ENCODE data around the gene ARSG. TPM values are rescaled to one million over a fixed set of nuclear protein-coding genes. Genes with fewer than 3 reads are reported as not detected.

The ARSG gene
- total and polyA plus RNA-seq, 2 donors (not counting 3 experiments of a cell fraction or from before 2014, with no cell fraction given) = 3.9 to 7.0 TPM

DNA sequence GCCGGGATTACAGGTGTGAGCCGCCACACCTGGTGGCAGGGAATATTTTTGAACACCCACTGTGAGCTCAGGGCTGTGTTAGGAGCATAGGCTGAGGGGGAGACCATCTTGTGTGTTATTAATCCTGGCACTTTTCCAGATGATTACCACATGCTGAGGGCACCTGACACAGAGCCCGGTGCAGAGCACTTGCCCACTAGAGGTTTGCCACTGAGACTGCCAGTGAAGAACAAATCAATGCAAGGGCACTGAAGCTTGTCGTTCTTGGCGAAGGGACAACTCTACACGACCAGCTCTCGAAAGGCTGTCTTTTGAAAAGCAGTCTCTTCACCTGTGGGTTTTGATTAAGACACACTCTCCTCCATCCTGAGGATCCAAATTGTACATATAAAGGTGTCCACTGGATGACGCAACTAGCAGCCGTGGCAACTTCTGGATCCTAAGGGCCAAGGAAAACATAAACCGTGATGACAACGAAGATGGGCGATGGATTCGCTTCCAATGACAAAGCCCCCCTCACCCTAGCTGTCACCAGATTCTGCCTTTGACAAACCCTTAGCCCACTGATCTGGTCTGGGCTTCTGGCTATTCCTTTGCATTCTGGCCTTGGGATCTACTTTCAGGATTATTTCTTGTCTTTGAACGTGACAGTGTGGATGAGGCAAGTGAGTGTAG lies 137.3 kb downstream of the ARSG start:
- Histone ChIP-seq H3K9me1 (replicated peaks; ENCODE audit: control insufficient read depth, extremely low read depth, insufficient read depth, low read length) (no peaks in the 10 kb centered on the region), H3K4me2 (ENCODE audit: insufficient read depth, low read length) (no peak overlapping the region), H3K36me3 (ENCODE audit: control insufficient read depth in 2 of 2, extremely low read depth in 1 of 2, insufficient read depth in 2 of 2, low read length in 2 of 2) (peaks cover 13 to 43% of the 10 kb centered on the region in 2 experiments), H3K4me3 (replicated peaks in 1 of 3; ENCODE audit: insufficient read depth in 1 of 3, low read depth in 1 of 3, low read length in 3 of 3) (no peak overlapping the region), H3K79me2 (ENCODE audit: control insufficient read depth, insufficient read depth, low read length) (no peaks in the 10 kb centered on the region), H3K27ac (ENCODE audit: insufficient read depth, low read depth, low read length) (no peak overlapping the region), H3K4me1 (ENCODE audit: control insufficient read depth, extremely low read depth, insufficient read depth, low read length) (no peaks in the 10 kb centered on the region), H4K20me1 (replicated peaks; ENCODE audit: control insufficient read depth, extremely low read depth, insufficient read depth, low read length) (no peaks in the 10 kb centered on the region), H3K9ac (replicated peaks; ENCODE audit: extremely low read depth, insufficient read depth, low read length) (no peak overlapping the region), H2AFZ (ENCODE audit: low read depth, low read length) (no peak overlapping the region), H3K27me3 (ENCODE audit: control insufficient read depth in 2 of 2, insufficient read depth in 2 of 2, low read length in 2 of 2) (no peaks in the 10 kb centered on the region), H3K9me3 (replicated peaks; ENCODE audit: control insufficient read depth, insufficient read depth, low read length) (no peaks in the 10 kb centered on the region)
- FAIRE-seq (no peak), DNase-seq (ENCODE audit: low read depth, low spot score) (no peak)
- TF ChIP-seq MYC (IDR thresholded peaks at IDR 0.05; ENCODE audit: low read depth, low read length) = no peak
- TF ChIP-seq POLR2A (IDR thresholded peaks at IDR 0.05; ENCODE audit: low read depth, low read length) = no peak
- TF ChIP-seq, protein P1, sequence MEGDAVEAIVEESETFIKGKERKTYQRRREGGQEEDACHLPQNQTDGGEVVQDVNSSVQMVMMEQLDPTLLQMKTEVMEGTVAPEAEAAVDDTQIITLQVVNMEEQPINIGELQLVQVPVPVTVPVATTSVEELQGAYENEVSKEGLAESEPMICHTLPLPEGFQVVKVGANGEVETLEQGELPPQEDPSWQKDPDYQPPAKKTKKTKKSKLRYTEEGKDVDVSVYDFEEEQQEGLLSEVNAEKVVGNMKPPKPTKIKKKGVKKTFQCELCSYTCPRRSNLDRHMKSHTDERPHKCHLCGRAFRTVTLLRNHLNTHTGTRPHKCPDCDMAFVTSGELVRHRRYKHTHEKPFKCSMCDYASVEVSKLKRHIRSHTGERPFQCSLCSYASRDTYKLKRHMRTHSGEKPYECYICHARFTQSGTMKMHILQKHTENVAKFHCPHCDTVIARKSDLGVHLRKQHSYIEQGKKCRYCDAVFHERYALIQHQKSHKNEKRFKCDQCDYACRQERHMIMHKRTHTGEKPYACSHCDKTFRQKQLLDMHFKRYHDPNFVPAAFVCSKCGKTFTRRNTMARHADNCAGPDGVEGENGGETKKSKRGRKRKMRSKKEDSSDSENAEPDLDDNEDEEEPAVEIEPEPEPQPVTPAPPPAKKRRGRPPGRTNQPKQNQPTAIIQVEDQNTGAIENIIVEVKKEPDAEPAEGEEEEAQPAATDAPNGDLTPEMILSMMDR (IDR thresholded peaks at IDR 0.05; ENCODE audit: extremely low read depth in 1 of 2, insufficient read depth in 1 of 2, low read depth in 1 of 2, low read length in 2 of 2) = no peak
- no peak for TF ChIP-seq GATA2 (IDR thresholded peaks at IDR 0.05; ENCODE audit: insufficient read depth, insufficient read length, low read depth, low read length)
- ChIA-PET CTCF (interaction anchor here (0.5 to 2.9 kb wide), 3 partner anchors 9 to 30 kb away, joined by 3 to 11 read pairs (median 4); no protein-coding TSS in a partner anchor), POLR2A (no interaction called here)
- intact Hi-C loops (cut with micrococcal nuclease) (no loop called here), dilution Hi-C loops (cut with MboI; ENCODE audit: extremely low pct_ligation_motif_present, low sequenced_read_pairs) (no loop called here)
- BruUV-seq (replicated peaks) = no TSS peak

DNA sequence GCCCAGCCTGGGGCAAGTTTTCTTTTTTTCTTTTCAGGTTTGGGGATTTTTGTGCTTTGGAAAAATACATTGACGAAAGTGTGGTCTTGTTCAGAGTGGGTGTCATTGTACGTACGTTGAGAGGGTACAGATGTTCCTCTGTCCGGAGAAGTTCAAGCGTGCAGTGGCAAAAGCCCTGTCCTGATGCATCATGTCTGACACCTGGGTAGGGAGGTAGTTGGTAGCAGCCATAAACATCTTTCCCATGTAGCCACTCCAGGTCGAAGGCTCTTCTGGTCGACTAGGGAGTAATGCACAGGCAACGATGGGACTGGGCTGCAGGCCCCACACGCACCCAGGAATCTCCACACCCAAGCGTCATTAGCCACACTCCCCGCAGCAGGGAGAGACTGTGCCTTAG lies 138.6 kb downstream of the ARSG start:
- no peak for TF ChIP-seq EZH2 (IDR thresholded peaks at IDR 0.05; ENCODE audit: borderline replicate concordance, low read depth, low read length, severe bottlenecking)
- ChIA-PET POLR2A (no interaction called here), CTCF (interaction anchor here (2.9 kb wide), 1 partner anchor 31 kb away, joined by 11 read pairs; no protein-coding TSS in a partner anchor)
- peaks cover 13 to 52% of the 10 kb centered on the region in 2 experiments for H3K36me3 ChIP-seq (ENCODE audit: control insufficient read depth in 2 of 2, extremely low read depth in 1 of 2, insufficient read depth in 2 of 2, low read length in 2 of 2)
- H3K4me2 ChIP-seq (ENCODE audit: insufficient read depth, low read length) = no peak overlapping the region
- H4K20me1 ChIP-seq (replicated peaks; ENCODE audit: control insufficient read depth, extremely low read depth, insufficient read depth, low read length) = no peaks in the 10 kb centered on the region
- dilution Hi-C loops (cut with MboI; ENCODE audit: extremely low pct_ligation_motif_present, low sequenced_read_pairs) (no loop called here), intact Hi-C loops (cut with micrococcal nuclease) (no loop called here)
- H3K4me3 ChIP-seq (replicated peaks in 1 of 3; ENCODE audit: insufficient read depth in 1 of 3, low read depth in 1 of 3, low read length in 3 of 3) = no peak overlapping the region
- no peaks in the 10 kb centered on the region for H3K9me1 ChIP-seq (replicated peaks; ENCODE audit: control insufficient read depth, extremely low read depth, insufficient read depth, low read length)
- BruUV-seq (replicated peaks) = no TSS peak
- H3K4me1 ChIP-seq (ENCODE audit: control insufficient read depth, extremely low read depth, insufficient read depth, low read length) = no peaks in the 10 kb centered on the region
- no peak for FAIRE-seq
- H3K27ac ChIP-seq (ENCODE audit: insufficient read depth, low read depth, low read length) = no peak overlapping the region
- DNase-seq (ENCODE audit: low read depth, low spot score) = no peak
- no peaks in the 10 kb centered on the region for H3K79me2 ChIP-seq (ENCODE audit: control insufficient read depth, insufficient read depth, low read length)
- H3K9me3 ChIP-seq (replicated peaks; ENCODE audit: control insufficient read depth, insufficient read depth, low read length) = no peaks in the 10 kb centered on the region
- no peak overlapping the region for H3K9ac ChIP-seq (replicated peaks; ENCODE audit: extremely low read depth, insufficient read depth, low read length)
- no peaks in the 10 kb centered on the region for H3K27me3 ChIP-seq (ENCODE audit: control insufficient read depth in 2 of 2, insufficient read depth in 2 of 2, low read length in 2 of 2)
- H2AFZ ChIP-seq (ENCODE audit: low read depth, low read length) = no peak overlapping the region
